OCI-LY7 (cell line): ENCODE measurements around the gene SPG7.

Experiments
- CTCF ChIP-seq: fragments of 200-600 bp; sonication (generic); conservative IDR thresholded peaks from 2 replicates; pipeline ENCODE4 v1.5.1; 2014; ENCODE audit warnings: mild to moderate bottlenecking, antibody characterized with exemption, low read length, moderate library complexity, mixed read lengths
- EZH2phosphoT487 ChIP-seq: fragments of 200-600 bp; sonication (generic); IDR thresholded peaks from 2 replicates; pipeline ENCODE4 v1.6.1; 2018; ENCODE audit warnings: low read depth, borderline replicate concordance, mild to moderate bottlenecking, mixed run types, antibody characterized with exemption, low read length, moderate library complexity, mixed read lengths

DNA sequence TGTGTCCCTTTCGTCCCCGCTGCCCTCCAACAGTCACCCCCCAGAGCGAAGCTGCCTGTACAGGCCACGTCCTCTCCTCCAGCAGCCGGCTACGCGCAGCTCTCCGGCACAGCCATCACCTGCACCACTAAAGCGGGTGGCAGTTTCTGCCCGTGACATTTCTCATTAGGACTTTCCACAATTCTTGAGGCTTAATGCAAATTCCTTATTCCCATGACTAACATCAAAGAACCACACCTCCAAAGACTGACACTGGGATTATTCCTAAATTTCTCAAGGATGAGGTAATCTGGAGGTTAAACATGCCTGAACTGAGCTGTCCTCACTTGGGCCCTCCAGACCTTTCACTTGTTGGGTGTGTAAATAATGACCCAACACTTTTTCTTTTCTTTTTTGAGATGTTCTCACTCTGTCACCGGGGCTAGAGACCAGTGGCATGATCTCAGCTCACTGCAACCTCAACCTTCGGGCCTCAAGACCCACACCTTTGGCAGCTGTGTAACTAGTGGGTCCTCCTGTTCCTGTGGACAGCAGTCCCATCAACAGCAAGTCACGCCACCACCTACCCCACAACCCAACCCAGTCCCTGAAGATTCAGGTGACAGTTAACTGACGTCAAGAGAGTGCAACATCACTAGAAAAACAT, 29.5 kb upstream of the SPG7 start:
- TF ChIP-seq CTCF (no peak), EZH2phosphoT487 (no peak)
